ENCODE data around the gene TLL1. TPM values are rescaled to one million over a fixed set of nuclear protein-coding genes. Genes with fewer than 3 reads are reported as not detected.

TLL1 gene
- total and polyA plus RNA-seq, 8 donors: 0.65 to 3.0 (median 1.6) TPM

DNA sequence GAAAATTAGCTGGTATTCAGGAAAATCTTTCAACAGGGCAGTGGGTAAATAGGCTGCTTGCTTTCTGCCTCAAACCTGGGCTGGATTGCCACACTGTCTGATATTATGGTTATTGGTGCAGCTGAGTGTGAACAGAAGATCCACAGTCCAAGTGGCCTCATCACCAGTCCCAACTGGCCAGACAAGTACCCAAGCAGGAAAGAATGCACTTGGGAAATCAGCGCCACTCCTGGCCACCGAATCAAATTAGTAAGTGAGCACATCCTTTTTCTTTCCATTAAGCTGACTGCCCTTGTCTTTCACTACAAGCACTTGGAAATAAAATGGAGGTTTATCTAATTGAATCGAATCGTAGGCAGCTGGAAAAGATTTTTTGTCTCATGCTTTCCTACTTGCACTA lies 204.7 kb downstream of the TLL1 start:
- Histone ChIP-seq H3K27me3 (no peaks in the 10 kb centered on the region), H3K4me1 (no peaks in the 10 kb centered on the region), H3K9me3 (no peaks in the 10 kb centered on the region), H3K36me3 (no peaks in the 10 kb centered on the region), H3K27ac (no peak overlapping the region), H3K4me3 (no peak overlapping the region)
- FAIRE-seq: no peak
- TF ChIP-seq, protein P1, sequence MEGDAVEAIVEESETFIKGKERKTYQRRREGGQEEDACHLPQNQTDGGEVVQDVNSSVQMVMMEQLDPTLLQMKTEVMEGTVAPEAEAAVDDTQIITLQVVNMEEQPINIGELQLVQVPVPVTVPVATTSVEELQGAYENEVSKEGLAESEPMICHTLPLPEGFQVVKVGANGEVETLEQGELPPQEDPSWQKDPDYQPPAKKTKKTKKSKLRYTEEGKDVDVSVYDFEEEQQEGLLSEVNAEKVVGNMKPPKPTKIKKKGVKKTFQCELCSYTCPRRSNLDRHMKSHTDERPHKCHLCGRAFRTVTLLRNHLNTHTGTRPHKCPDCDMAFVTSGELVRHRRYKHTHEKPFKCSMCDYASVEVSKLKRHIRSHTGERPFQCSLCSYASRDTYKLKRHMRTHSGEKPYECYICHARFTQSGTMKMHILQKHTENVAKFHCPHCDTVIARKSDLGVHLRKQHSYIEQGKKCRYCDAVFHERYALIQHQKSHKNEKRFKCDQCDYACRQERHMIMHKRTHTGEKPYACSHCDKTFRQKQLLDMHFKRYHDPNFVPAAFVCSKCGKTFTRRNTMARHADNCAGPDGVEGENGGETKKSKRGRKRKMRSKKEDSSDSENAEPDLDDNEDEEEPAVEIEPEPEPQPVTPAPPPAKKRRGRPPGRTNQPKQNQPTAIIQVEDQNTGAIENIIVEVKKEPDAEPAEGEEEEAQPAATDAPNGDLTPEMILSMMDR (IDR thresholded peaks at IDR 0.05): no peak
- no peak for ATAC-seq
- intact Hi-C loops (cut with DNase I): no loop called here
- DNase-seq: no peak
- 89 to 90% methylated on average over 4 of the region's 4 CpGs for WGBS, 2 donors

GRCh38 chr4:166078383-166078782 lies 205.3 kb downstream of the TLL1 start:
- H3K4me1 ChIP-seq: no peaks in the 10 kb centered on the region
- ATAC-seq (no peak), DNase-seq (no peak), FAIRE-seq (no peak)
- TF ChIP-seq, protein P1 (IDR thresholded peaks at IDR 0.05): no peak
- no peaks in the 10 kb centered on the region for H3K27me3 ChIP-seq
- no peak overlapping the region for H3K4me3 ChIP-seq
- no peaks in the 10 kb centered on the region for H3K36me3 ChIP-seq
- intact Hi-C loops (cut with DNase I): no loop called here
- WGBS, 2 donors: 90 to 92% methylated on average over 3 of the region's 3 CpGs
- H3K9me3 ChIP-seq: no peaks in the 10 kb centered on the region
- H3K27ac ChIP-seq: no peak overlapping the region

DNA sequence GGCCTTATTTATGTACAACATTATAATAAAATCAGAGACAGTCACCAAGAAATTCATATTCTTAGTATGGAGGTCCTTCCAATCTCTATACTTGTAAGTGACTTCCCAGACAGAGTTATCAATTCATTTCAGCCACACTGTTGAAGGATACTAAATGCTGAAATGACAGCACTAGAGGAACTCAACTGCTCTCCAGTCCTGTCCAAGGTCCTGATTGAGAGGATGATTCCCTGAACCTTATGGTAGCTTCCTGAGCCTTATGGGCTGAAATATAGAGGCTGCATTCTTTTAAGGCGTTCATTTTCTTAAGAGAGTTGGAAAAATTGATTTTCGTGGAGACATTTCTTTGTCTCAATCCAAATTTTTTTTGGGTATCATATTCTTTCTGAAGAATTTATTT lies 205.9 kb downstream of the TLL1 start:
- WGBS, 2 donors: 81 to 93% methylated on average over 2 of the region's 2 CpGs
- Histone ChIP-seq H3K27me3 (no peaks in the 10 kb centered on the region), H3K27ac (no peak overlapping the region), H3K9me3 (no peaks in the 10 kb centered on the region), H3K4me1 (no peaks in the 10 kb centered on the region), H3K36me3 (no peaks in the 10 kb centered on the region), H3K4me3 (no peak overlapping the region)
- TF ChIP-seq, protein P1 (IDR thresholded peaks at IDR 0.05): no peak
- DNase-seq (no peak), FAIRE-seq (no peak), ATAC-seq (no peak)
- intact Hi-C loops (cut with DNase I): no loop called here

DNA sequence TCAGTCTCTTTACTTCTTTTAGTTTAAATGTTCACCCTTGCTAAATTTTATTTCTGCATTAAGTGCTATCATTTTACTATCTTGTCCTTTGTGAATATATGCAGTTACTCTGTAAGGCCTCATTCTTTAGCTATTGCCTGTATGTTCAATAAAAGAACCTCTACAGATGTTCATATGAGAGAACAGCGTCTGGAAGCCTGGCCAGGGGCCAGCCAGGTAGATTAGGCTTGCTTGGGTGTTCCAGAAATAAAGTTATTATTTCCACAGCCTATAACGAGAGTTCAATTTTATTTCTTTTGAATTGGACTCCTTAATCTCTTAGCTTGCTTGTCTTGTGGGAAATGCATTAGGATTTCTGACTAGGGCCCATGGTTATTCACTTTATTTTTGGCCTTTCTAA lies 214.5 kb downstream of the TLL1 start:
- intact Hi-C loops (cut with DNase I): loop anchor here in 2 of 3 donors (5.0 to 10.0 kb wide), 2 partner anchors 543 to 550 kb away; no protein-coding TSS in a partner anchor
- no peaks in the 10 kb centered on the region for H3K4me1 ChIP-seq
- H3K27me3 ChIP-seq: no peaks in the 10 kb centered on the region
- TF ChIP-seq, protein P1 (IDR thresholded peaks at IDR 0.05): no peak
- peak in 5 of 6 donors; percentile 13 to 58 (median 42) for DNase-seq
- H3K36me3 ChIP-seq: no peaks in the 10 kb centered on the region
- no peak for FAIRE-seq
- no peak overlapping the region for H3K27ac ChIP-seq
- no peak for ATAC-seq
- H3K4me3 ChIP-seq: no peak overlapping the region
- WGBS, 2 donors: 45 to 57% methylated on average over 2 of the region's 2 CpGs
- no peaks in the 10 kb centered on the region for H3K9me3 ChIP-seq

- ATAC-seq: no peak
- Histone ChIP-seq H3K4me3 (no peak overlapping the region), H3K27ac (no peak overlapping the region), H3K27me3 (no peaks in the 10 kb centered on the region), H3K9me3 (no peaks in the 10 kb centered on the region), H3K4me1 (no peaks in the 10 kb centered on the region), H3K36me3 (no peaks in the 10 kb centered on the region)
- intact Hi-C loops (cut with DNase I): loop anchor here in 2 of 3 donors (5.0 to 10.0 kb wide), 2 partner anchors 544 to 551 kb away; no protein-coding TSS in a partner anchor
- 64 to 68% methylated on average over 4 of the region's 4 CpGs for WGBS, 2 donors
- no peak for FAIRE-seq
- TF ChIP-seq, protein P1 (IDR thresholded peaks at IDR 0.05): no peak
- no peak for DNase-seq
Measured at GRCh38 chr4:166088576-166088975, 215.5 kb downstream of the TLL1 start.
